Measurements from ENCODE around the gene G3BP1. TPM values are rescaled to one million over a fixed set of nuclear protein-coding genes. Genes with fewer than 3 reads are reported as not detected.

The G3BP1 gene
- total RNA-seq, 1 donor from 2014 or later = 151 TPM

GRCh38 chr5:151750121-151750520 lies 21.6 kb upstream of the G3BP1 start:
- intact Hi-C loops (cut with DNase I) = no loop called here
- ATAC-seq = no peak
- no peak for DNase-seq (ENCODE audit: low spot score)

- intact Hi-C loops (cut with DNase I) = no loop called here
- ATAC-seq = no peak
- DNase-seq (ENCODE audit: low spot score) = no peak
Measured at GRCh38 chr5:151751091-151751490, 20.7 kb upstream of the G3BP1 start.

- intact Hi-C loops (cut with DNase I) = no loop called here
Measured at GRCh38 chr5:151751593-151751992, 20.2 kb upstream of the G3BP1 start.

GRCh38 chr5:151755383-151755782 lies 16.4 kb upstream of the G3BP1 start:
- ATAC-seq (no peak), DNase-seq (ENCODE audit: low spot score) (no peak)
- intact Hi-C loops (cut with DNase I) = no loop called here

More at GRCh38 chr5:151751593-151751992, 20.2 kb upstream of the G3BP1 start:
- ATAC-seq (no peak), DNase-seq (ENCODE audit: low spot score) (no peak)

GRCh38 chr5:151757233-151758140 lies 14.3 kb upstream of the G3BP1 start:
- DNase-seq (ENCODE audit: low spot score) (no peak), ATAC-seq (peak; percentile 5)
- intact Hi-C loops (cut with DNase I) = no loop called here

- DNase-seq (ENCODE audit: low spot score) = no peak
- intact Hi-C loops (cut with DNase I) = no loop called here
- ATAC-seq = peak; percentile 48
Measured at GRCh38 chr5:151758141-151758429, 13.7 kb upstream of the G3BP1 start.

GRCh38 chr5:151758430-151759241 lies 13.1 kb upstream of the G3BP1 start, which contains the start of gene ATOX1:
Gene ATOX1 (minus strand): TSS chr5:151758631. CDS start chr5:151758551, 80 bp downstream.
- peak; percentile 99 for ATAC-seq
- peak; percentile 95 for DNase-seq (ENCODE audit: low spot score)
- intact Hi-C loops (cut with DNase I) = no loop called here

GRCh38 chr5:151764801-151765200 lies 7.0 kb upstream of the G3BP1 start:
- DNase-seq (ENCODE audit: low spot score) (no peak), ATAC-seq (no peak)
- intact Hi-C loops (cut with DNase I) = no loop called here

- DNase-seq (ENCODE audit: low spot score) = no peak
- no peak for ATAC-seq
- intact Hi-C loops (cut with DNase I) = no loop called here
Measured at GRCh38 chr5:151766975-151767374, 4.8 kb upstream of the G3BP1 start.

GRCh38 chr5:151770383-151771258 lies 1.1 kb upstream of the G3BP1 start:
- DNase-seq (ENCODE audit: low spot score) (peak; percentile 87), ATAC-seq (peak; percentile 40)
- intact Hi-C loops (cut with DNase I) = no loop called here

GRCh38 chr5:151772029-151772845 lies 483 bp downstream of the G3BP1 start:
- ATAC-seq (no peak), DNase-seq (ENCODE audit: low spot score) (peak; percentile 73)
- intact Hi-C loops (cut with DNase I) = no loop called here

GRCh38 chr5:151772846-151773561 lies 1.2 kb downstream of the G3BP1 start:
- intact Hi-C loops (cut with DNase I) = no loop called here
- ATAC-seq = no peak
- no peak for DNase-seq (ENCODE audit: low spot score)

GRCh38 chr5:151773951-151774350 lies 2.2 kb downstream of the G3BP1 start:
- intact Hi-C loops (cut with DNase I) = no loop called here
- DNase-seq (ENCODE audit: low spot score) = no peak
- no peak for ATAC-seq

- DNase-seq (ENCODE audit: low spot score) (no peak), ATAC-seq (no peak)
- intact Hi-C loops (cut with DNase I) = no loop called here
Measured at GRCh38 chr5:151775025-151775606, 3.4 kb downstream of the G3BP1 start.

GRCh38 chr5:151779531-151780125 lies 7.9 kb downstream of the G3BP1 start:
- ATAC-seq = no peak
- no peak for DNase-seq (ENCODE audit: low spot score)
- intact Hi-C loops (cut with DNase I) = no loop called here

GRCh38 chr5:151780348-151780747 lies 8.6 kb downstream of the G3BP1 start:
- intact Hi-C loops (cut with DNase I) = no loop called here
- no peak for ATAC-seq
- DNase-seq (ENCODE audit: low spot score) = no peak

GRCh38 chr5:151781201-151781600 lies 9.4 kb downstream of the G3BP1 start:
- ATAC-seq = no peak
- intact Hi-C loops (cut with DNase I) = no loop called here

More at GRCh38 chr5:151781201-151781600, 9.4 kb downstream of the G3BP1 start:
- DNase-seq (ENCODE audit: low spot score) = no peak
